ENCODE measurements around the gene EPHA7.

DNA sequence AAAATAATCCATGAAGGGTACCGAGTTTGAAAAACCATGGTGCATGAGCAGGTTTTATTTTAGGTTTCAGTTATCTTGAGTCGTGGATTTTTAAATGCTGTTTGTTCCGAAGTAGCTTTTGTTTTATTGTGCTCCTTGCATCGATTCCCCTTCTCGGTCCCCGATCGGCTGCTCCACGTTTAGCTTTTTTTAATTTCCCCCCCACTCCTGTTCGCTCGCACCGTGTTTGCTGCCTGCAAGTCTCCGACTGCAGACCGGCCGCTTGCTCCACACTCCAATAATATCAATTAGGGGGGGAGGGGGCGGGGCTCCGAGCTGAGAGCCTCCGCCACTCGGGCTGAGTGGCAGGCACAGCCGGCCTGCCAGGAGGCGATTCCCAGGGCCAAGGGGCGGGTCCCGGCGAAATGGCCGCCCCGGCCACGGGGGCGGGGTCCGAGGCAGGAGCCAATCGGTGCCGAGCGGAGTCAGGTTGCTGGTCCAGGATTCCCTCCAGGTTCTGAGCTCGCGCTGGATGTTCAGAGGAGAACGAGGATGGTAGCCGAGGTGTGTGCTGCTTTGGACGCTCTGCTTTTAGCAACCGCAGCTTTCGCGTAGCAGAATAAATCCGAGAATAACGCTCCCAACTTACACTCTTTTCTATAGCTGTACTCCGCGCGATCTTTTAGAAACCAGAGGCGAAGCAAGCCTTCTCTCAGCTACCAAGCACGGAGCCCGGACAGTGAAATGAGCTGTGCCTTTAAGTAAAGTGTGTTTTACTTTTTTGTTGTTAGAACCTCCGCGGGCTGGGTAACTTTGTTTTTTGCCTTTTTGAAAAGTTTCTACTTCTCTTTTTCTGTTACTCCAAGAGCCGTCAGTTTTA is at the start of gene EPHA7:
- TF ChIP-seq, protein P1, sequence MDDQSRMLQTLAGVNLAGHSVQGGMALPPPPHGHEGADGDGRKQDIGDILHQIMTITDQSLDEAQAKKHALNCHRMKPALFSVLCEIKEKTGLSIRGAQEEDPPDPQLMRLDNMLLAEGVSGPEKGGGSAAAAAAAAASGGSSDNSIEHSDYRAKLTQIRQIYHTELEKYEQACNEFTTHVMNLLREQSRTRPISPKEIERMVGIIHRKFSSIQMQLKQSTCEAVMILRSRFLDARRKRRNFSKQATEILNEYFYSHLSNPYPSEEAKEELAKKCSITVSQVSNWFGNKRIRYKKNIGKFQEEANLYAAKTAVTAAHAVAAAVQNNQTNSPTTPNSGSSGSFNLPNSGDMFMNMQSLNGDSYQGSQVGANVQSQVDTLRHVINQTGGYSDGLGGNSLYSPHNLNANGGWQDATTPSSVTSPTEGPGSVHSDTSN (IDR thresholded peaks at IDR 0.05): peak; percentile 91
- TF ChIP-seq, protein P2, sequence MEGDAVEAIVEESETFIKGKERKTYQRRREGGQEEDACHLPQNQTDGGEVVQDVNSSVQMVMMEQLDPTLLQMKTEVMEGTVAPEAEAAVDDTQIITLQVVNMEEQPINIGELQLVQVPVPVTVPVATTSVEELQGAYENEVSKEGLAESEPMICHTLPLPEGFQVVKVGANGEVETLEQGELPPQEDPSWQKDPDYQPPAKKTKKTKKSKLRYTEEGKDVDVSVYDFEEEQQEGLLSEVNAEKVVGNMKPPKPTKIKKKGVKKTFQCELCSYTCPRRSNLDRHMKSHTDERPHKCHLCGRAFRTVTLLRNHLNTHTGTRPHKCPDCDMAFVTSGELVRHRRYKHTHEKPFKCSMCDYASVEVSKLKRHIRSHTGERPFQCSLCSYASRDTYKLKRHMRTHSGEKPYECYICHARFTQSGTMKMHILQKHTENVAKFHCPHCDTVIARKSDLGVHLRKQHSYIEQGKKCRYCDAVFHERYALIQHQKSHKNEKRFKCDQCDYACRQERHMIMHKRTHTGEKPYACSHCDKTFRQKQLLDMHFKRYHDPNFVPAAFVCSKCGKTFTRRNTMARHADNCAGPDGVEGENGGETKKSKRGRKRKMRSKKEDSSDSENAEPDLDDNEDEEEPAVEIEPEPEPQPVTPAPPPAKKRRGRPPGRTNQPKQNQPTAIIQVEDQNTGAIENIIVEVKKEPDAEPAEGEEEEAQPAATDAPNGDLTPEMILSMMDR (IDR thresholded peaks at IDR 0.05): no peak
- TF ChIP-seq, protein P3, sequence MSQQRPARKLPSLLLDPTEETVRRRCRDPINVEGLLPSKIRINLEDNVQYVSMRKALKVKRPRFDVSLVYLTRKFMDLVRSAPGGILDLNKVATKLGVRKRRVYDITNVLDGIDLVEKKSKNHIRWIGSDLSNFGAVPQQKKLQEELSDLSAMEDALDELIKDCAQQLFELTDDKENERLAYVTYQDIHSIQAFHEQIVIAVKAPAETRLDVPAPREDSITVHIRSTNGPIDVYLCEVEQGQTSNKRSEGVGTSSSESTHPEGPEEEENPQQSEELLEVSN (IDR thresholded peaks at IDR 0.05; ENCODE audit: borderline replicate concordance, low read depth): peak; percentile 84
